MCF 10A (cell line): ENCODE data around the gene TRPM4. TPM values are rescaled to one million over a fixed set of nuclear protein-coding genes. Genes with fewer than 3 reads are reported as not detected.
"Not testable (repeated sequence)": the region's sequence is repeated elsewhere in the genome, so short reads cannot be mapped to it uniquely, and the experiment has no call there.

Experiments
- BruUV-seq: library from RNA; stranded (reverse); fragments of 400-500 nt; replicated peaks from 2 replicates; lab custom pipeline; 2021; lab: Mats Ljungman, UMichigan
- CTCF ChIA-PET: fragments of 300-600 bp; sonication (Branson Sonifier 250); formaldehyde crosslinking; extraction: SDS; loops from one replicate; lab custom pipeline; 2021; ENCODE audit warnings: antibody characterized with exemption, inconsistent platforms; lab: Yijun Ruan, JAX
- POLR2A ChIA-PET: fragments of 300-600, 350-650 bp; sonication (Branson Sonifier 250); formaldehyde crosslinking; extraction: SDS; loops from one replicate; lab custom pipeline; 2020; ENCODE audit warnings: antibody characterized with exemption, inconsistent platforms; lab: Yijun Ruan, JAX
- DNase-seq: peaks from one replicate; pipeline ENCODE4 v3.0.0-alpha.2; 2018; ENCODE audit not compliant: unreplicated experiment
- H3K27ac Mint-ChIP-seq: one replicate; pipeline ENCODE4 v1.8.0; 2022; ENCODE audit warnings: mild to moderate bottlenecking, low read depth, mixed read lengths; ENCODE audit not compliant: unreplicated experiment
- H3K27me3 Mint-ChIP-seq: one replicate; pipeline ENCODE4 v1.8.0; 2022; ENCODE audit warnings: mixed read lengths; ENCODE audit not compliant: insufficient read depth, unreplicated experiment
- H3K36me3 Mint-ChIP-seq: one replicate; pipeline ENCODE4 v1.8.0; 2022; ENCODE audit warnings: mild to moderate bottlenecking, moderate library complexity, mixed read lengths; ENCODE audit not compliant: insufficient read depth, unreplicated experiment
- H3K4me1 Mint-ChIP-seq: one replicate; pipeline ENCODE4 v1.8.0; 2022; ENCODE audit warnings: mixed read lengths; ENCODE audit not compliant: insufficient read depth, unreplicated experiment
- H3K4me3 Mint-ChIP-seq: one replicate; pipeline ENCODE4 v1.8.0; 2022; ENCODE audit warnings: mild to moderate bottlenecking, moderate library complexity, mixed read lengths; ENCODE audit not compliant: unreplicated experiment
- H3K9me3 Mint-ChIP-seq: one replicate; pipeline ENCODE4 v1.8.0; 2022; ENCODE audit warnings: mixed read lengths; ENCODE audit not compliant: unreplicated experiment
- intact Hi-C: fragments of 100-400 bp; cut with micrococcal nuclease; formaldehyde crosslinking; loops from 2 replicates; pipeline ENCODE4 v1.14.1; 2022
- total RNA-seq: library from RNA; stranded (reverse); gene quantifications from 2 replicates; pipeline ENCODE4 v1.2.3, GENCODE V29; 2022
- TF ChIP-seq, protein P1 (sequence below): fragments of 200-600 bp; IDR thresholded peaks from one replicate; pipeline ENCODE4 v1.8.0; 2022; ENCODE audit warnings: antibody characterized with exemption, mild to moderate bottlenecking; ENCODE audit not compliant: unreplicated experiment

Gene TRPM4
- total RNA-seq, 1 experiment from 2014 or later, result 21.2 TPM

DNA sequence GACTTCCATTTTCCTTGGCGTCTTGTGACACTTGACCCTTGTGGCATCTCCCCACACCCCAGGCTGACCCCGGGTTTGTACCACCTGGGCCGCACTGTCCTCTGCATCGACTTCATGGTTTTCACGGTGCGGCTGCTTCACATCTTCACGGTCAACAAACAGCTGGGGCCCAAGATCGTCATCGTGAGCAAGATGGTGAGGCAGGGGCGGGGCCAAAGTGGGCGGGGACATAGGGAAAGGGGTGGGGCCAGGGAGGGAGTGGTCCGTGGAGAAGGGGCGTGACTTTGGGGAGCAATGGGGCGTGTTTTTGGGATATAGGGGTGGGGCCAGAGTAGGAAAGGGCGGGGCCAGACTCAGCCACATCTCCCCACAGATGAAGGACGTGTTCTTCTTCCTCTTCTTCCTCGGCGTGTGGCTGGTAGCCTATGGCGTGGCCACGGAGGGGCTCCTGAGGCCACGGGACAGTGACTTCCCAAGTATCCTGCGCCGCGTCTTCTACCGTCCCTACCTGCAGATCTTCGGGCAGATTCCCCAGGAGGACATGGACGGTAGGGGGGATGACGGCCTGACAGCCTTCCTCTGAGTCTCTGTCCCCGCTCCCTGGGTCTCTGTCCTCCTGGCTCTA is 42.8 kb downstream of the TRPM4 start:
- H3K27ac Mint-ChIP-seq, result no peak overlapping the region
- ChIA-PET CTCF (interaction anchor here (0.6 to 2.6 kb wide), 6 partner anchors 8 to 105 kb away, joined by 3 to 25 read pairs (median 8); partner anchors contain the start of gene TRPM4), POLR2A (interaction anchor here (0.6 to 0.7 kb wide), 3 partner anchors 25 to 296 kb away, joined by 3 to 4 read pairs (median 3); partner anchors contain the start of gene RPS11)
- TF ChIP-seq, protein P1, sequence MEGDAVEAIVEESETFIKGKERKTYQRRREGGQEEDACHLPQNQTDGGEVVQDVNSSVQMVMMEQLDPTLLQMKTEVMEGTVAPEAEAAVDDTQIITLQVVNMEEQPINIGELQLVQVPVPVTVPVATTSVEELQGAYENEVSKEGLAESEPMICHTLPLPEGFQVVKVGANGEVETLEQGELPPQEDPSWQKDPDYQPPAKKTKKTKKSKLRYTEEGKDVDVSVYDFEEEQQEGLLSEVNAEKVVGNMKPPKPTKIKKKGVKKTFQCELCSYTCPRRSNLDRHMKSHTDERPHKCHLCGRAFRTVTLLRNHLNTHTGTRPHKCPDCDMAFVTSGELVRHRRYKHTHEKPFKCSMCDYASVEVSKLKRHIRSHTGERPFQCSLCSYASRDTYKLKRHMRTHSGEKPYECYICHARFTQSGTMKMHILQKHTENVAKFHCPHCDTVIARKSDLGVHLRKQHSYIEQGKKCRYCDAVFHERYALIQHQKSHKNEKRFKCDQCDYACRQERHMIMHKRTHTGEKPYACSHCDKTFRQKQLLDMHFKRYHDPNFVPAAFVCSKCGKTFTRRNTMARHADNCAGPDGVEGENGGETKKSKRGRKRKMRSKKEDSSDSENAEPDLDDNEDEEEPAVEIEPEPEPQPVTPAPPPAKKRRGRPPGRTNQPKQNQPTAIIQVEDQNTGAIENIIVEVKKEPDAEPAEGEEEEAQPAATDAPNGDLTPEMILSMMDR, result no peak
- H3K9me3 Mint-ChIP-seq, result no peaks in the 10 kb centered on the region
- intact Hi-C loops, result loop anchor here (5.0 to 10.0 kb wide), 2 partner anchors 203 to 416 kb away; no protein-coding TSS in a partner anchor
- peaks cover 29% of the 10 kb centered on the region for H3K36me3 Mint-ChIP-seq
- H3K4me3 Mint-ChIP-seq, result no peak overlapping the region
- DNase-seq, result peak; percentile 24
- H3K4me1 Mint-ChIP-seq, result no peaks in the 10 kb centered on the region
- no TSS peak for BruUV-seq
- H3K27me3 Mint-ChIP-seq, result no peaks in the 10 kb centered on the region

DNA sequence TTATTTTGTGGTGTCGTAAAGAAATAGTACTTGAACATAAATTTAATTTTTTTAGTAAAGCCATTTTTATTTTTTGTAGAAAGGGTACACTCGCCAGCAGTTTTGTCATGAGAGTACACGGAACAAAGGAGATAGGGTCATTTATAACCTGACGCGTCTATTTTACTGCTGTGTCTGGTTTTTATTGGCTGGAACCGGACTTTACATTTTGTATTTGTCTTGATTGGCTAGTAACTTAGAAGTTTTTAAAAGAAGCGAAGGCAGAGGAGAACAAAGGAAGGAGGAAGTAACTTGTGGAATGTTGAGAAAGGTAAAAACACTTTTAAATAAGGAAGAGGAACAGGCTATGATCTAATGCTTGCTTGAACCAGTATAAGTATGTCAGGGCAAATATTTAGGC is 43.5 kb downstream of the TRPM4 start:
- Mint-ChIP-seq H3K27me3 (no peaks in the 10 kb centered on the region), H3K36me3 (peaks cover 33% of the 10 kb centered on the region), H3K4me1 (no peaks in the 10 kb centered on the region), H3K4me3 (no peak overlapping the region), H3K27ac (no peak overlapping the region), H3K9me3 (no peaks in the 10 kb centered on the region)
- intact Hi-C loops, result loop anchor here (5.0 to 10.0 kb wide), 2 partner anchors 204 to 416 kb away; no protein-coding TSS in a partner anchor
- ChIA-PET POLR2A (no interaction called here), CTCF (interaction anchor here (0.8 kb wide), 1 partner anchor 103 kb away, joined by 4 read pairs; no protein-coding TSS in a partner anchor)
- TF ChIP-seq, protein P1, result no peak
- no TSS peak for BruUV-seq
- no peak for DNase-seq

DNA sequence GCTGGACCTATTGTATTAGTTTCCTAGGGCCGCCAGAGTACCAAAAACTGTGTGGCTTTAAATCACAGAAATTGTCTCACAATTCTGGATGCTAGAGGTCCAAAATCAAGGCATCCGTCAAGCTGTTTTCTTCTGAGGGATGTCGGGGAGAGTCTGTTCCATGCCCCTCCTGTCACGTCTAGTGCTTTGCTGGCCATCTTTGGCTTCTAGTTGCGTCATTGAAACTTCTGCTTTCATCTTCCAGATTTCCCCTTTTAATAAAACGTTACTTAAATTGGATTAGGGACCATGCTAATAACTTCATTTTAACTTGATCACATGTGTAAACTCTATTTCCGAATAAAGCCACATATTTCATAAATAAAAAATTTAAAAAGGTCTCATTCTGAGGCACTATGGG is 47.5 kb downstream of the TRPM4 start:
- DNase-seq, result no peak
- intact Hi-C loops, result loop anchor here (10.0 kb wide), 1 partner anchor 420 kb away; no protein-coding TSS in a partner anchor
- Mint-ChIP-seq H3K4me3 (no peak overlapping the region), H3K36me3 (peaks cover 23% of the 10 kb centered on the region), H3K4me1 (peaks cover 5% of the 10 kb centered on the region), H3K27ac (no peak overlapping the region), H3K27me3 (no peaks in the 10 kb centered on the region), H3K9me3 (no peaks in the 10 kb centered on the region)
- BruUV-seq, result no TSS peak
- ChIA-PET CTCF (interaction anchor here (1.0 to 1.1 kb wide), 2 partner anchors 107 to 205 kb away, joined by 3 to 4 read pairs; no protein-coding TSS in a partner anchor), POLR2A (interaction anchor here (0.5 to 1.5 kb wide), 2 partner anchors 55 to 257 kb away, joined by 3 to 4 read pairs; no protein-coding TSS in a partner anchor)
- TF ChIP-seq, protein P1, result no peak

DNA sequence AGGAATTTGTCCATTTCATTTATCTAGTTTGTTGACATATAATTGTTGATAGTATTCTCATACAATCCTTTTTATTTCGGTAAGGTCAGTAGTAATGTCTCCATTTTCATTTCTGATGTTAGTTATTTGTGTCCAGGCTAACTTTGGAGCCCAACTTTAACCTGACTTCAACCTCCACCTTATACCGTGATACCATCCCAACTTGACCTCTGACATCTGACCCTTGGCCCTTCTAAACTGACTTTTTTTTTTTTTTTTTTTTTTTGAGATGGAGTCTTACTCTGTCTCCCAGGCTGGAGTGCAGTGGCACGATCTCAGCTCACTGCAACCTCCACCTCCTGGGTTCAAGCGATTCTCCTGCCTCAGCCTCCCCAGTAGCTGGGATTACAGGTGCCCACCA is 51.9 kb downstream of the TRPM4 start:
- CTCF ChIA-PET, result interaction anchor here (1.6 to 1.9 kb wide), 3 partner anchors 10 to 210 kb away, joined by 6 to 12 read pairs (median 9); no protein-coding TSS in a partner anchor

More for the DNA sequence above, 51.9 kb downstream of the TRPM4 start:
- H3K36me3 Mint-ChIP-seq, H3K4me3 Mint-ChIP-seq, H3K9me3 Mint-ChIP-seq, POLR2A ChIA-PET, H3K27me3 Mint-ChIP-seq, H3K27ac Mint-ChIP-seq, H3K4me1 Mint-ChIP-seq, DNase-seq, BruUV-seq: not testable (repeated sequence)
- intact Hi-C loops, result loop anchor here (10.0 kb wide), 1 partner anchor 425 kb away; no protein-coding TSS in a partner anchor
